K562 (cell line): ENCODE data around the gene SLC39A5. TPM values are rescaled to one million over a fixed set of nuclear protein-coding genes. Genes with fewer than 3 reads are reported as not detected.

ENCODE experiments used
- ATF1 ChIP-seq, 2 experiments: fragments of 450-650 bp in 1 of 2; IDR thresholded peaks; 2 replicates each; pipeline ENCODE4 v1.6.1; 2016; ENCODE audit warnings: missing compliant biosample characterization in 1 of 2, missing genetic modification characterization in 1 of 2
- CBX2 ChIP-seq: fragments of 200-600 bp; sonication (generic); IDR thresholded peaks from one replicate; pipeline ENCODE4 v1.6.1; 2012; ENCODE audit warnings: mild to moderate bottlenecking, low read length, inconsistent platforms; ENCODE audit not compliant: insufficient read depth, poor library complexity, severe bottlenecking
- EGR1 ChIP-seq: fragments of 450-650 bp; conservative IDR thresholded peaks from 2 replicates; pipeline ENCODE4 v1.6.1; 2017; ENCODE audit warnings: mild to moderate bottlenecking
- GATAD2A ChIP-seq: fragments of 450-650 bp; IDR thresholded peaks from 2 replicates; pipeline ENCODE4 v1.6.1; 2017
- MAFK ChIP-seq: IDR thresholded peaks from 2 replicates; pipeline ENCODE4 v1.6.1; 2011; ENCODE audit warnings: low read length, improper control_type of control experiment
- MEF2A ChIP-seq: IDR thresholded peaks from 2 replicates; pipeline ENCODE4 v1.6.1; 2011; ENCODE audit warnings: low read depth, mild to moderate bottlenecking, low read length, moderate library complexity; ENCODE audit not compliant: control insufficient read depth
- NR4A1 ChIP-seq, 2 experiments: fragments of 250-450 bp in 1 of 2; fragments of 450-650 bp in 1 of 2; sonication (Bioruptor Pico) in 1 of 2; IDR thresholded peaks; 2 replicates each; pipeline versions ENCODE4 v1.4.0 to v1.6.1; 2016 to 2020; ENCODE audit warnings: mild to moderate bottlenecking in 2 of 2, missing compliant biosample characterization in 1 of 2, missing genetic modification characterization in 1 of 2, moderate library complexity in 1 of 2
- PHB2 ChIP-seq: fragments of 450-650 bp; IDR thresholded peaks from 2 replicates; pipeline ENCODE4 v1.6.1; 2017; ENCODE audit warnings: low read depth
- POLR2B ChIP-seq: fragments of 450-650 bp; IDR thresholded peaks from 2 replicates; pipeline ENCODE4 v1.6.1; 2018; ENCODE audit warnings: low read depth; ENCODE audit not compliant: partially characterized antibody
- POLR3A ChIP-seq: IDR thresholded peaks from 2 replicates; pipeline ENCODE4 v1.6.1; 2011; ENCODE audit warnings: borderline replicate concordance, mild to moderate bottlenecking, moderate library complexity; ENCODE audit not compliant: insufficient read length, insufficient read depth; ENCODE audit errors: extremely low read depth
- SMARCC2 ChIP-seq: fragments of 450-650 bp; IDR thresholded peaks from 2 replicates; pipeline ENCODE4 v1.6.1; 2017; ENCODE audit warnings: antibody characterized with exemption, moderate library complexity, mild to moderate bottlenecking, low read depth
- ZFP30 ChIP-seq: fragments of 250-450 bp; sonication (Bioruptor Pico); IDR thresholded peaks from 2 replicates; pipeline ENCODE4 v1.8.0; 2022; ENCODE audit warnings: moderate library complexity, mild to moderate bottlenecking, inconsistent platforms, borderline replicate concordance
- ZKSCAN8 ChIP-seq: fragments of 200-800 bp; sonication (Bioruptor generic); IDR thresholded peaks from 2 replicates; pipeline ENCODE4 v1.6.1; 2016; ENCODE audit warnings: missing genetic modification characterization, missing compliant biosample characterization
- ZSCAN32 ChIP-seq: fragments of 450-650 bp; formaldehyde crosslinking; IDR thresholded peaks from 2 replicates; pipeline ENCODE4 v1.4.0; 2020; ENCODE audit warnings: mild to moderate bottlenecking, moderate library complexity
- polyA plus RNA-seq, 8 experiments: library from polyadenylated mRNA; depleted of rRNA in 4 of 8; stranded (reverse) in 5 of 8; unstranded in 3 of 8; fragments of >200 nt; fragmentation: Nextera tagmentation in 2 of 8; fragmentation: Illumina TruSeq in 1 of 8; extraction: Ambion mirVana in 2 of 8; extraction: Trizol in 1 of 8; gene quantifications; 2 replicates each; pipeline versions ENCODE4 v1.2.1 to v1.2.3, GENCODE V29; 2011 to 2014; ENCODE audit warnings: inconsistent platforms in 1 of 8, missing spikeins in 1 of 8
- total RNA-seq, 7 experiments: library from RNA; depleted of rRNA in 6 of 7; stranded (reverse); fragments of >200 nt in 6 of 7; fragmentation: Illumina TruSeq in 2 of 7; extraction: Trizol in 2 of 7; gene quantifications; 2 replicates each; pipeline versions ENCODE4 v1.2.1 to v1.2.3, GENCODE V29; 2011 to 2021; ENCODE audit warnings: low replicate concordance in 1 of 7
- TF ChIP-seq, protein P1 (sequence below): IDR thresholded peaks from 3 replicates; pipeline ENCODE4 v1.6.1; 2011; ENCODE audit warnings: borderline replicate concordance, mild to moderate bottlenecking; ENCODE audit not compliant: insufficient read length, insufficient read depth
- TF ChIP-seq, protein P2 (sequence below): fragments of 250-450 bp; sonication (Bioruptor Pico); IDR thresholded peaks from 2 replicates; pipeline ENCODE4 v1.5.0; 2020; ENCODE audit warnings: mild to moderate bottlenecking, borderline replicate concordance
- TF ChIP-seq, protein P3 (sequence below): fragments of 450-650 bp; formaldehyde crosslinking; IDR thresholded peaks from 2 replicates; pipeline ENCODE4 v1.4.0; 2020; ENCODE audit warnings: mild to moderate bottlenecking, moderate library complexity

SLC39A5 gene
- total and polyA plus RNA-seq, 9 of the 15 experiments (the other 6 are each of a cell fraction or from before 2014, with no cell fraction given): 0.08 to 0.10 TPM; not detected in 7

DNA sequence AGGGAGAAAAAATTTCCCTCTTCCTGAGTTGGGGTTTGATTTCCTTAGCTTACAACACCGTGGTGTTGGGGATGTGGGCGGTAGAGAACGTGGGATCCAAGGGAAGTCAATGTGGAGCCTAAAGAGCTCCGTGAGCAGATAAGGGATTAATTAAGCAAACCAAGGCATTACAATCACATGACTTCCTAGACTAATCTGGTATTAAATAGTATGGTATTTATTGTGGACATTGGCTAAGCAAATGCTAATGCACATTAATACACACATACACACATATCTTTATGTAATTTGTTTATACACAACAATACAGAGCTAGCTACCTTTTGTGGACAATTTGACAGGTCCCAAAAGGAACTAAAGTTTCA lies 7.3 kb upstream of the SLC39A5 start (continued):
- TF ChIP-seq MEF2A (no peak), ZSCAN32 (CRISPR knock-in tag) (0 out of 2 replicates have a peak, but pooled peaks have one; percentile 19), MAFK (no peak), CBX2 (no peak), POLR3A (no peak), PHB2 (no peak), ZKSCAN8 (CRISPR knock-in tag) (no peak), ZFP30 (CRISPR knock-in tag) (no peak), ATF1 (CRISPR knock-in tag; IDR thresholded peaks at IDR 0.05) (no peak), ATF1 (tag; IDR thresholded peaks at IDR 0.05) (no peak), EGR1 (peak; percentile 67), NR4A1 (CRISPR knock-in tag; IDR thresholded peaks at IDR 0.05) (no peak), NR4A1 (tag; IDR thresholded peaks at IDR 0.05) (0 out of 2 replicates have a peak, but pooled peaks have one; percentile 10), SMARCC2 (no peak), POLR2B (no peak), GATAD2A (0 out of 2 replicates have a peak, but pooled peaks have one; percentile 1)
- TF ChIP-seq, protein P1, sequence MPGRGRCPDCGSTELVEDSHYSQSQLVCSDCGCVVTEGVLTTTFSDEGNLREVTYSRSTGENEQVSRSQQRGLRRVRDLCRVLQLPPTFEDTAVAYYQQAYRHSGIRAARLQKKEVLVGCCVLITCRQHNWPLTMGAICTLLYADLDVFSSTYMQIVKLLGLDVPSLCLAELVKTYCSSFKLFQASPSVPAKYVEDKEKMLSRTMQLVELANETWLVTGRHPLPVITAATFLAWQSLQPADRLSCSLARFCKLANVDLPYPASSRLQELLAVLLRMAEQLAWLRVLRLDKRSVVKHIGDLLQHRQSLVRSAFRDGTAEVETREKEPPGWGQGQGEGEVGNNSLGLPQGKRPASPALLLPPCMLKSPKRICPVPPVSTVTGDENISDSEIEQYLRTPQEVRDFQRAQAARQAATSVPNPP: no peak
- TF ChIP-seq, protein P2, sequence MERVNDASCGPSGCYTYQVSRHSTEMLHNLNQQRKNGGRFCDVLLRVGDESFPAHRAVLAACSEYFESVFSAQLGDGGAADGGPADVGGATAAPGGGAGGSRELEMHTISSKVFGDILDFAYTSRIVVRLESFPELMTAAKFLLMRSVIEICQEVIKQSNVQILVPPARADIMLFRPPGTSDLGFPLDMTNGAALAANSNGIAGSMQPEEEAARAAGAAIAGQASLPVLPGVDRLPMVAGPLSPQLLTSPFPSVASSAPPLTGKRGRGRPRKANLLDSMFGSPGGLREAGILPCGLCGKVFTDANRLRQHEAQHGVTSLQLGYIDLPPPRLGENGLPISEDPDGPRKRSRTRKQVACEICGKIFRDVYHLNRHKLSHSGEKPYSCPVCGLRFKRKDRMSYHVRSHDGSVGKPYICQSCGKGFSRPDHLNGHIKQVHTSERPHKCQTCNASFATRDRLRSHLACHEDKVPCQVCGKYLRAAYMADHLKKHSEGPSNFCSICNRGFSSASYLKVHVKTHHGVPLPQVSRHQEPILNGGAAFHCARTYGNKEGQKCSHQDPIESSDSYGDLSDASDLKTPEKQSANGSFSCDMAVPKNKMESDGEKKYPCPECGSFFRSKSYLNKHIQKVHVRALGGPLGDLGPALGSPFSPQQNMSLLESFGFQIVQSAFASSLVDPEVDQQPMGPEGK: no peak
- TF ChIP-seq, protein P3, sequence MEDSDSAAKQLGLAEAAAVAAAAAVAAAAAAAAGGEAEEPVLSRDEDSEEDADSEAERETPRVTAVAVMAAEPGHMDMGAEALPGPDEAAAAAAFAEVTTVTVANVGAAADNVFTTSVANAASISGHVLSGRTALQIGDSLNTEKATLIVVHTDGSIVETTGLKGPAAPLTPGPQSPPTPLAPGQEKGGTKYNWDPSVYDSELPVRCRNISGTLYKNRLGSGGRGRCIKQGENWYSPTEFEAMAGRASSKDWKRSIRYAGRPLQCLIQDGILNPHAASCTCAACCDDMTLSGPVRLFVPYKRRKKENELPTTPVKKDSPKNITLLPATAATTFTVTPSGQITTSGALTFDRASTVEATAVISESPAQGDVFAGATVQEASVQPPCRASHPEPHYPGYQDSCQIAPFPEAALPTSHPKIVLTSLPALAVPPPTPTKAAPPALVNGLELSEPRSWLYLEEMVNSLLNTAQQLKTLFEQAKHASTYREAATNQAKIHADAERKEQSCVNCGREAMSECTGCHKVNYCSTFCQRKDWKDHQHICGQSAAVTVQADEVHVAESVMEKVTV: no peak
